HG03521 (cell line): ENCODE measurements around the gene TRAPPC2.
A peak's percentile ranks its signal among the peaks of the same experiment; 100 is the strongest.

Source experiments
- ATAC-seq: cut with Tn5 transposase; IDR thresholded peaks from one replicate; pipeline ENCODE4 v1.9.1; 2021; ENCODE audit warnings: mild to moderate bottlenecking, moderate library complexity; ENCODE audit not compliant: unreplicated experiment

Gene TRAPPC2

GRCh38 chrX:13734278-13735172, at the start of gene TRAPPC2, which contains the start of gene OFD1:
Gene TRAPPC2 (minus strand): TSS chrX:13734620. CDS start chrX:13719963, 14,657 bp downstream.
Gene OFD1 (plus strand): TSS chrX:13734748. CDS start chrX:13735072, 324 bp downstream.
- peak; percentile 92 for ATAC-seq

- no peak for ATAC-seq
Observed at GRCh38 chrX:13780868-13781427, 46.5 kb upstream of the TRAPPC2 start.

DNA sequence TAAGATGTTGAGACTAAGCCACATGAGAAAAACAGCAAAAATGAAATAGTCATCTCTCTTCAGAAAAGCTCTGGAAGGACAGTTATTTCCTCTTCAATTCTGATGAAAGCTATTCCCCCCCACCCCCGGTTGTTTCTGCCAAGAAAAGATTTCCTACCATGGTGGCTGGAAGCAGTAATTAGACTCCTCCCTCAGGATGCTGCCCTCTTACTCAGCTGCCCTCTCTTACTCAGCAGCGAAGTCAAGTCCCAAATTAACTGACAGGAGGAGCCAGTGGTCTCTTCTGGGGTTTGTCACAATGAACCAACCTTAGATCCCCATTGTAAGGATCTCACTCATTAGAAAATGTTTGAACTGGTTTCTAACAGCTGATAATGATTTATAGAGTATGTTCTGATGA, 44.5 kb upstream of the TRAPPC2 start:
- ATAC-seq: no peak

GRCh38 chrX:13776387-13776786, 42.0 kb upstream of the TRAPPC2 start:
- ATAC-seq: no peak

GRCh38 chrX:13775837-13776236, 41.4 kb upstream of the TRAPPC2 start:
- no peak for ATAC-seq

GRCh38 chrX:13774696-13775095, 40.3 kb upstream of the TRAPPC2 start:
- ATAC-seq: no peak

DNA sequence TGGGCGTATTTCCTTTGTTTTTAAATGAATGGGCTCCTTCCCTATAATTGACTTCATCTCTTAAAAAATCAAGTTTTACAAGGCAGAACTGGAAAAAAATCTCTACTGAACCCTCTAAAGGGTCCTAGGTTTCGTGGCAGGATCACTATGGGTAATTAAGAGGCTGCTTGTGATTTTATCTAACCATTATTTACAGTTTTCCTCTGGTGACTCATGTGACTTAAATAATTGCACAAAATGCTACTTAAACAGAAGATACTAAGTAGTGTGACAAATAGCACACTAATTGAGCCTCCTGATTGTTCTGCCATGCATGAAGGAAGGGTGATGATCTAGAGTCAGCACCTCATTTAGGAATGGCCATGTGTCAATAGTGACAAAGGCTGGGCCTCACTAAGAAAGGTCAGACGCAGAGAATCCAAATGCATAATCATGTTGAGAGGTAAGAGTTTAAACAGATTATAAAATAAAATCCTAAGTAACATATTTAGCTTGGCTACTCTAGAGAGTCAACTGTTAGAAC, 35.7 kb upstream of the TRAPPC2 start:
- no peak for ATAC-seq

GRCh38 chrX:13768939-13769338, 34.5 kb upstream of the TRAPPC2 start:
- no peak for ATAC-seq

GRCh38 chrX:13764765-13765164, 30.3 kb upstream of the TRAPPC2 start:
- no peak for ATAC-seq

DNA sequence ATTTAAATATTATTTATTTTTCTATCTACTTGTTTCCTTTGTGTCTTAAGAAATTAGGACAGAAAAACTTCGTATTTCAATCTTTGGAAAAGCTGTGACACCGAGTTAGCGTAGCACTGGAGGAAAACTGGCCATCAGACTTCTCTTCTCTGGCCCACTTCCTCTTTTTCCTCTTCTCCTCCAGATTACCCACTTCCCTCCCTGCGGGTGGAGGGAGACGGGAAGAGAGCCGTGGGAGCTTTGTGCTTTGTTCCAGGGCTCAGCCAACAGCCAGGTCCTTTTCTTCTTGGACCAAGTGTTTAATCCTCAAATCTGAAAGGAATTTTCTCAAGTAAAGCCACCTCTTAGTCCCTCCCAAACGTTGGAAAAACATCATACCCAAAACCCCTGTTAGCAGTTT, 29.9 kb upstream of the TRAPPC2 start:
- no peak for ATAC-seq

DNA sequence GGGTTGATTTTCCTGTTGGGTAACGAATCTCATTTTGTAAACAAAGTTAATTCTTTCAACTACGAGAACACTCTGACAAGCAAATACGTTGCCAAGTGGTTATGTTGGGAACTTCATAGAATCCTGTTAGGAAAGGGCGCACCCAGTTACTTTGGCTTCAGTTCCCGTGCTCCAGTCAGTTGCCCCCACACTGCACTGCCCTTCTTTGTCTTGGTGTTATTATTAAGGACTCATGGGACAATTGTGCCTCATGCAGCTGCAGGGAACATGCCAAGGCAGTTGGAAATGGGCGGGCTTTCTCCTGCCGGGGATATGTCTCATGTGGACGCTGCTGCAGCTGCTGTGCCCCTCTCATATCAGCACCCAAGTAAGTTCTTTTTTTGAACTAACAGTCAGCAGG, 29.1 kb upstream of the TRAPPC2 start:
- no peak for ATAC-seq

GRCh38 chrX:13761606-13762414, 27.4 kb upstream of the TRAPPC2 start:
- ATAC-seq: peak; percentile 55

DNA sequence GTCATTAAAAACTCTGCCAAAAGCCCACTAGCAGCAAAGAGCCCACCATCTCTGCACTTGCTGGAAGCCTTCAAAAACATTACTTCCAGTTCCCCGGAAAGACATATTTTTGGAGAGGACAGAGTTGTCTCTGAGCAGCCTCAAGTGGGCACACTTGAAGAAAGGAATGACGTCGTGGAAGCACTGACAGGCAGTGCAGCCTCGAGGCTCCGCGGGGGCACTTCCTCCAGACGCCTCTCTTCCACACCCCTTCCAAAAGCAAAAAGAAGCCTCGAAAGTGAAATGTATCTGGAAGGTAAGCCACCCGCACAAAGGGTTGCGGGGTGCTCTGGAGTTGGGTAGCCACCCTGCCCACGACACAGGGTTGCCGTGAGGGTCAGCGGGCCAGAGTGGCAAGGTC, 26.0 kb upstream of the TRAPPC2 start:
- no peak for ATAC-seq

- peak; percentile 60 for ATAC-seq
Observed at GRCh38 chrX:13759152-13759718, 24.8 kb upstream of the TRAPPC2 start.

- no peak for ATAC-seq
Observed at GRCh38 chrX:13756381-13756780, 22.0 kb upstream of the TRAPPC2 start.

- ATAC-seq: no peak
Observed at GRCh38 chrX:13755254-13755653, 20.8 kb upstream of the TRAPPC2 start.

GRCh38 chrX:13754765-13755164, 20.3 kb upstream of the TRAPPC2 start:
- no peak for ATAC-seq

- peak; percentile 49 for ATAC-seq
Observed at GRCh38 chrX:13752646-13753045, 18.2 kb upstream of the TRAPPC2 start.

DNA sequence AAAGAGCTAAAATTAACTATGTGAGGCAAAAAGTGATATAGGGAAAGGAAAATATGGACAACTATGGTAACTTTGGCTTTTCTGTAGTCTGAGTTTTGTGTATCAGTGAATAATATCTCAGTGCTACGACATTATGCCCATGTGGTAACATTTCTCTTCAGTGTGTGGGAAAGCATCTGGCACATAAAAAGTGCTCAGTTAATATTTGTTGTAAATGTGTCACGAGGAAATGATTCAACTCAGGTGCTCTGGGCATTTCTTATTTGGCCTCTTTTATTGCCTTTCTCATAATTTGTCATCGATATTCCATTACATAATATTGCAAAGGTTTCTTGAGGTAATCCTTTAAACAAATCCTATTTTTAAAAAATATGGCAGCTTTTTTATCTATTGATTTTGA, 17.7 kb upstream of the TRAPPC2 start:
- ATAC-seq: no peak

- ATAC-seq: no peak
Observed at GRCh38 chrX:13750812-13751211, 16.4 kb upstream of the TRAPPC2 start.

- no peak for ATAC-seq
Observed at GRCh38 chrX:13750204-13750603, 15.8 kb upstream of the TRAPPC2 start.
